Neural progenitor cell (in vitro differentiated cells): ENCODE results near the gene DSCAML1. TPM values are rescaled to one million over a fixed set of nuclear protein-coding genes. Genes with fewer than 3 reads are reported as not detected.

Experiments
- DNase-seq: peaks from one replicate; pipeline ENCODE4 v3.0.0-alpha.2; 2016; ENCODE audit warnings: low spot score
- H2AFZ ChIP-seq: fragments of 200-600 bp; sonication (generic); replicated peaks from 2 replicates; pipeline ENCODE4 v1.6.1; 2016; ENCODE audit warnings: antibody characterized with exemption
- H3F3A ChIP-seq: fragments of 200-600 bp; sonication (generic); 2 replicates; pipeline ENCODE4 v1.6.1; 2016; ENCODE audit warnings: antibody characterized with exemption, low read depth
- H3K27ac ChIP-seq: fragments of 200-600 bp; sonication (generic); 2 replicates; pipeline ENCODE4 v1.5.1; 2016; ENCODE audit warnings: mild to moderate bottlenecking
- H3K27me3 ChIP-seq: fragments of 200-600 bp; sonication (generic); 2 replicates; pipeline ENCODE4 v1.6.1; 2016; ENCODE audit warnings: mild to moderate bottlenecking, moderate library complexity
- H3K36me3 ChIP-seq: fragments of 200-600 bp; sonication (generic); 2 replicates; pipeline ENCODE4 v1.5.1; 2016
- H3K4me1 ChIP-seq: fragments of 200-600 bp; sonication (generic); 2 replicates; pipeline ENCODE4 v1.6.1; 2016; ENCODE audit warnings: mixed run types
- H3K4me2 ChIP-seq: fragments of 200-600 bp; sonication (generic); 2 replicates; pipeline ENCODE4 v1.6.1; 2016
- H3K4me3 ChIP-seq: fragments of 200-600 bp; sonication (generic); 2 replicates; pipeline ENCODE4 v1.5.1; 2016
- H3K79me2 ChIP-seq: fragments of 200-600 bp; sonication (generic); 2 replicates; pipeline ENCODE4 v1.6.1; 2016; ENCODE audit warnings: low read depth
- H3K9ac ChIP-seq: fragments of 200-600 bp; sonication (generic); 2 replicates; pipeline ENCODE4 v1.6.1; 2016
- H3K9me3 ChIP-seq: fragments of 200-600 bp; sonication (generic); 2 replicates; pipeline ENCODE4 v1.5.1; 2016; ENCODE audit warnings: low read depth
- H4K20me1 ChIP-seq: fragments of 200-600 bp; sonication (generic); 2 replicates; pipeline ENCODE4 v1.6.1; 2016; ENCODE audit warnings: low read depth
- H3K27ac Mint-ChIP-seq: 3 replicates; pipeline ENCODE4 v1.8.0; 2021; ENCODE audit warnings: mixed read lengths
- H3K27me3 Mint-ChIP-seq: 2 replicates; pipeline ENCODE4 v1.8.0; 2022; ENCODE audit warnings: low read depth, mild to moderate bottlenecking, inconsistent platforms, moderate library complexity, mixed read lengths; ENCODE audit not compliant: insufficient read depth
- H3K36me3 Mint-ChIP-seq: 3 replicates; pipeline ENCODE4 v1.8.0; 2021; ENCODE audit warnings: mixed read lengths
- H3K4me1 Mint-ChIP-seq: 3 replicates; pipeline ENCODE4 v1.8.0; 2021; ENCODE audit warnings: mixed read lengths
- H3K4me3 Mint-ChIP-seq: 3 replicates; pipeline ENCODE4 v1.8.0; 2021; ENCODE audit warnings: mild to moderate bottlenecking, moderate library complexity, mixed read lengths
- H3K9me3 Mint-ChIP-seq: 3 replicates; pipeline ENCODE4 v1.8.0; 2020; ENCODE audit warnings: mixed read lengths
- EZH2 ChIP-seq: fragments of 200-600 bp; sonication (generic); IDR thresholded peaks from 2 replicates; pipeline ENCODE4 v1.6.1; 2017; ENCODE audit warnings: antibody characterized with exemption, mild to moderate bottlenecking, moderate library complexity
- EZH2phosphoT487 ChIP-seq: fragments of 200-600 bp; sonication (generic); IDR thresholded peaks from 2 replicates; pipeline ENCODE4 v1.6.1; 2017; ENCODE audit warnings: antibody characterized with exemption
- total RNA-seq: library from RNA; depleted of rRNA; stranded (reverse); fragments of >200 nt; gene quantifications from 2 replicates; pipeline ENCODE4 v1.2.3, GENCODE V29; 2015; ENCODE audit warnings: low replicate concordance
- TF ChIP-seq, protein P1 (sequence below): fragments of 200-600 bp; sonication (generic); IDR thresholded peaks from 2 replicates; pipeline ENCODE4 v1.5.1; 2017; ENCODE audit warnings: antibody characterized with exemption, mild to moderate bottlenecking

DSCAML1 gene
- total RNA-seq, 1 donor from 2014 or later: 0.06 TPM

DNA sequence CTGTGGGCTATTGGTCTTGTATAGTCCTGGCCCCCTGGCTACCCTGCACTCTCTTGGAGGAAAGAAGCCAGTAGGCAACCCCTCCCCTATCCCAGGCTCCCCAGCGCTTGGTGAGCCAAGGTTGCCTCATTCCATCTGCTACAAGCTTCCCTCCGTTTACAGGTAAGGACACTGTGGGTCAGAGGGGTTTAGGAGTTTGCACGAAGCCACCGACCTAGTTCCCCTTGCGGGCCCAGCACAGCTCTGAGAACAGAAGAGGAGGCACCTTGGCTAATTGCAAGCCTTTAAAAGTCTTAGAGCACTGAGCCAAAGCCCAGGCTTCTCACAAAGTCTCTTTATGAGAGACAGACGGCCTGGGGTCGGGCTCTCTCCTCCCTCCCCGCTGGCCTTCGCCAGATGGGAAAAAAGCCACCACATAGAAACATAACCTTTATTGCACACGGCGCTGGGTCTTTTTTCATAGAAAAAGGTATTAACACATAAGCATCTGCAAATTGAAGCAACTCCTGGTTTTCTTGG lies 369.6 kb downstream of the DSCAML1 start:
- no peak overlapping the region for H3K4me3 ChIP-seq
- no peak overlapping the region for H3K4me2 ChIP-seq
- no peaks in the 10 kb centered on the region for H3K9me3 Mint-ChIP-seq
- H2AFZ ChIP-seq: no peak overlapping the region
- peaks cover 2% of the 10 kb centered on the region for H3F3A ChIP-seq
- H3K27ac ChIP-seq: no peak overlapping the region
- H3K27me3 Mint-ChIP-seq: peaks cover 10% of the 10 kb centered on the region
- H3K27ac Mint-ChIP-seq: peak overlapping the region; percentile 25
- H3K36me3 ChIP-seq: no peaks in the 10 kb centered on the region
- peaks cover 19% of the 10 kb centered on the region for H3K27me3 ChIP-seq
- H3K9me3 ChIP-seq: no peaks in the 10 kb centered on the region
- H3K36me3 Mint-ChIP-seq: no peaks in the 10 kb centered on the region
- no peaks in the 10 kb centered on the region for H3K79me2 ChIP-seq
- peak overlapping the region; percentile 16 for H3K4me3 Mint-ChIP-seq
- H3K4me1 Mint-ChIP-seq: peaks cover 52% of the 10 kb centered on the region
- DNase-seq: no peak
- no peak overlapping the region for H3K9ac ChIP-seq
- no peak for TF ChIP-seq EZH2phosphoT487
- TF ChIP-seq, protein P1, sequence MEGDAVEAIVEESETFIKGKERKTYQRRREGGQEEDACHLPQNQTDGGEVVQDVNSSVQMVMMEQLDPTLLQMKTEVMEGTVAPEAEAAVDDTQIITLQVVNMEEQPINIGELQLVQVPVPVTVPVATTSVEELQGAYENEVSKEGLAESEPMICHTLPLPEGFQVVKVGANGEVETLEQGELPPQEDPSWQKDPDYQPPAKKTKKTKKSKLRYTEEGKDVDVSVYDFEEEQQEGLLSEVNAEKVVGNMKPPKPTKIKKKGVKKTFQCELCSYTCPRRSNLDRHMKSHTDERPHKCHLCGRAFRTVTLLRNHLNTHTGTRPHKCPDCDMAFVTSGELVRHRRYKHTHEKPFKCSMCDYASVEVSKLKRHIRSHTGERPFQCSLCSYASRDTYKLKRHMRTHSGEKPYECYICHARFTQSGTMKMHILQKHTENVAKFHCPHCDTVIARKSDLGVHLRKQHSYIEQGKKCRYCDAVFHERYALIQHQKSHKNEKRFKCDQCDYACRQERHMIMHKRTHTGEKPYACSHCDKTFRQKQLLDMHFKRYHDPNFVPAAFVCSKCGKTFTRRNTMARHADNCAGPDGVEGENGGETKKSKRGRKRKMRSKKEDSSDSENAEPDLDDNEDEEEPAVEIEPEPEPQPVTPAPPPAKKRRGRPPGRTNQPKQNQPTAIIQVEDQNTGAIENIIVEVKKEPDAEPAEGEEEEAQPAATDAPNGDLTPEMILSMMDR: no peak
- TF ChIP-seq EZH2: no peak
- H3K4me1 ChIP-seq: peaks cover 13% of the 10 kb centered on the region
- peaks cover 11% of the 10 kb centered on the region for H4K20me1 ChIP-seq

DNA sequence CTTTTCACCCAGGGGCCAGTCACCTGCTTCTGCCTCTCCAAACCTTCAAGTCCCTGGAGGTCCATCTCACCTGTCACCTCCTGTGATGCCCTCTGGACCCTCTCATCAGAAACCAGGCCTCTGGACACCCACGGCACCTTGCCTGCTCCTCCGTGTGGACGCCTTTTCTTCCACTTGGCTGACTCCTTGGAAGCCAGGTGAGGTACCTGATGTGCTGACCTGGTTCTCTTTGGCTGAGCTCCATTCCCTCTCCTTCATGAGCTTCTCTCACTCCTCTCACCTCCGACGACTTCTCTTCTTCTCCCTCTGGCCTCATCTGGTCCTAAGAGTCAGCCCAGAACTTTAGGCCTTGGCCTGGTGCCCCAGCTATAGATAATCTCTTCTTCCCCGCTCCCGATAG lies 370.1 kb downstream of the DSCAML1 start:
- H3K27me3 ChIP-seq: peaks cover 19% of the 10 kb centered on the region
- H3K27me3 Mint-ChIP-seq: peaks cover 10% of the 10 kb centered on the region
- H3K27ac ChIP-seq: no peak overlapping the region

GRCh38 chr11:117426297-117426685 lies 370.7 kb downstream of the DSCAML1 start:
- H3F3A ChIP-seq: peaks cover 2% of the 10 kb centered on the region
- Mint-ChIP-seq H3K4me1 (peaks cover 49% of the 10 kb centered on the region), H3K9me3 (no peaks in the 10 kb centered on the region), H3K36me3 (no peaks in the 10 kb centered on the region), H3K27ac (no peak overlapping the region), H3K27me3 (peaks cover 11% of the 10 kb centered on the region), H3K4me3 (peak overlapping the region; percentile 11)
- H3K9ac ChIP-seq: no peak overlapping the region
- H3K36me3 ChIP-seq: no peaks in the 10 kb centered on the region
- peaks cover 13% of the 10 kb centered on the region for H3K4me1 ChIP-seq
- no peak for TF ChIP-seq EZH2
- TF ChIP-seq, protein P1: peak; percentile 96
- H3K27ac ChIP-seq: no peak overlapping the region
- H4K20me1 ChIP-seq: peaks cover 11% of the 10 kb centered on the region
- H3K27me3 ChIP-seq: peaks cover 19% of the 10 kb centered on the region
- no peak overlapping the region for H2AFZ ChIP-seq
- H3K4me2 ChIP-seq: peak overlapping the region; percentile 37
- no peak overlapping the region for H3K4me3 ChIP-seq
- H3K9me3 ChIP-seq: no peaks in the 10 kb centered on the region
- DNase-seq: peak; percentile 92
- no peaks in the 10 kb centered on the region for H3K79me2 ChIP-seq

More for the DNA sequence above, 370.1 kb downstream of the DSCAML1 start:
- peaks cover 49% of the 10 kb centered on the region for H3K4me1 Mint-ChIP-seq
- H3K4me3 ChIP-seq: no peak overlapping the region
- H3K4me2 ChIP-seq: no peak overlapping the region
- no peaks in the 10 kb centered on the region for H3K36me3 ChIP-seq
- no peak for DNase-seq
- H3K9me3 Mint-ChIP-seq: no peaks in the 10 kb centered on the region
- H2AFZ ChIP-seq: no peak overlapping the region
- no peak overlapping the region for H3K9ac ChIP-seq
- H3K27ac Mint-ChIP-seq: peak overlapping the region; percentile 25
- H3K79me2 ChIP-seq: no peaks in the 10 kb centered on the region
- H3K36me3 Mint-ChIP-seq: no peaks in the 10 kb centered on the region
- no peaks in the 10 kb centered on the region for H3K9me3 ChIP-seq
- H3F3A ChIP-seq: peaks cover 2% of the 10 kb centered on the region
- H3K4me3 Mint-ChIP-seq: peak overlapping the region; percentile 16
- H3K4me1 ChIP-seq: peaks cover 13% of the 10 kb centered on the region
- TF ChIP-seq, protein P1: no peak
- TF ChIP-seq EZH2phosphoT487 (no peak), EZH2 (no peak)
- H4K20me1 ChIP-seq: peaks cover 11% of the 10 kb centered on the region
